ENCODE measurements around the gene ZC3H18. TPM values are rescaled to one million over a fixed set of nuclear protein-coding genes. Genes with fewer than 3 reads are reported as not detected.

ZC3H18 gene
- total RNA-seq, 1 experiment from 2014 or later, result 61.8 TPM

DNA sequence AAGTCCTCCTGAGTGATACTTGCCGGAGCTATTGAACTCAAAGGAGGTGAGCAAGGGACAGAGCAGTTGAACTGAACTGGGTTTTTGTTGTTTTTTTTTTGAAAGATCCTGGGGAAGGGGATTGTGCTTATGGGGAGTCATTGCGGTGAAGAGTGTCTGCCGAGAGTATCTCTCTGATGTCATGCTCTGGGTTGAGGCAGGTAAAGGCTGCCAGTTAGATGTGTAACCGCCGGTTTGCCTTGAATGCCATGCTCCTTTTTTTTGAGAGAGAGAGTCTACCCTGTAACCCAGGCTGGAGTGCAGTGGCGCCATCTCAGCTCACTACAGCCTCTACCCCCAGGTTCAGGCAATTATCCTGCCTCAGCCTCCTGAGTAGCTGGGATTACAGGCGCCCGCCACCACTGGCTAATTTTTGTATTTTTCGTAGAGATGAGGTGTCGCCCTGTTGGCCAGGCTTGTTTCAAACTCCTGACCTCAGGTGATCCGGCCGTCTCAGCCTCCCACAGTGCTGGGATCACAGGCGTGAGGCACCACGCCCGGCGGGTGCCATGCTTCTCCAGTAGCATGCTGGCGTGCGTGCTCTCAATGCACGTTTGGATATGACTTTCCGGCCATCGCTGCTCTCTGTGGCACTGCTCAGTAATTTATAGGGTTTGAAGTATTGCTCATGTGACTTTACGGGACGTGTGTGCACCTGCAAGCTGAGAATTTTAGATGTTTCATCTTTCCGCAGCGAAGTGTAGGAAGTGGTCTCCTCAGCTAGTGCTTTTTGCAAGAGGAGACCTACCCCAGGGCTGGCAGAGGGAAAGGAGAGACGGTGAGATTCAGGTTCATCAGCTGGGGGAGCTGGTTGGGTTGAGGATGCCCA is 8.5 kb downstream of the ZC3H18 start:
- ATAC-seq (no peak), DNase-seq (ENCODE audit: low spot score) (no peak)
- Mint-ChIP-seq H3K9me3 (no peaks in the 10 kb centered on the region), H3K27me3 (ENCODE audit: low read depth) (no peaks in the 10 kb centered on the region), H3K36me3 (peaks cover 39% of the 10 kb centered on the region), H3K4me3 (no peak overlapping the region), H3K27ac (no peak overlapping the region), H3K4me1 (no peaks in the 10 kb centered on the region)
- POLR2A ChIA-PET, result no interaction called here
- CTCF ChIA-PET, result no interaction called here
- no peak for TF ChIP-seq ZNF416 (CRISPR knock-in tag; IDR thresholded peaks at IDR 0.05)
- no peak for TF ChIP-seq MYBL2 (CRISPR knock-in tag; IDR thresholded peaks at IDR 0.05)
- TF ChIP-seq, protein P1, sequence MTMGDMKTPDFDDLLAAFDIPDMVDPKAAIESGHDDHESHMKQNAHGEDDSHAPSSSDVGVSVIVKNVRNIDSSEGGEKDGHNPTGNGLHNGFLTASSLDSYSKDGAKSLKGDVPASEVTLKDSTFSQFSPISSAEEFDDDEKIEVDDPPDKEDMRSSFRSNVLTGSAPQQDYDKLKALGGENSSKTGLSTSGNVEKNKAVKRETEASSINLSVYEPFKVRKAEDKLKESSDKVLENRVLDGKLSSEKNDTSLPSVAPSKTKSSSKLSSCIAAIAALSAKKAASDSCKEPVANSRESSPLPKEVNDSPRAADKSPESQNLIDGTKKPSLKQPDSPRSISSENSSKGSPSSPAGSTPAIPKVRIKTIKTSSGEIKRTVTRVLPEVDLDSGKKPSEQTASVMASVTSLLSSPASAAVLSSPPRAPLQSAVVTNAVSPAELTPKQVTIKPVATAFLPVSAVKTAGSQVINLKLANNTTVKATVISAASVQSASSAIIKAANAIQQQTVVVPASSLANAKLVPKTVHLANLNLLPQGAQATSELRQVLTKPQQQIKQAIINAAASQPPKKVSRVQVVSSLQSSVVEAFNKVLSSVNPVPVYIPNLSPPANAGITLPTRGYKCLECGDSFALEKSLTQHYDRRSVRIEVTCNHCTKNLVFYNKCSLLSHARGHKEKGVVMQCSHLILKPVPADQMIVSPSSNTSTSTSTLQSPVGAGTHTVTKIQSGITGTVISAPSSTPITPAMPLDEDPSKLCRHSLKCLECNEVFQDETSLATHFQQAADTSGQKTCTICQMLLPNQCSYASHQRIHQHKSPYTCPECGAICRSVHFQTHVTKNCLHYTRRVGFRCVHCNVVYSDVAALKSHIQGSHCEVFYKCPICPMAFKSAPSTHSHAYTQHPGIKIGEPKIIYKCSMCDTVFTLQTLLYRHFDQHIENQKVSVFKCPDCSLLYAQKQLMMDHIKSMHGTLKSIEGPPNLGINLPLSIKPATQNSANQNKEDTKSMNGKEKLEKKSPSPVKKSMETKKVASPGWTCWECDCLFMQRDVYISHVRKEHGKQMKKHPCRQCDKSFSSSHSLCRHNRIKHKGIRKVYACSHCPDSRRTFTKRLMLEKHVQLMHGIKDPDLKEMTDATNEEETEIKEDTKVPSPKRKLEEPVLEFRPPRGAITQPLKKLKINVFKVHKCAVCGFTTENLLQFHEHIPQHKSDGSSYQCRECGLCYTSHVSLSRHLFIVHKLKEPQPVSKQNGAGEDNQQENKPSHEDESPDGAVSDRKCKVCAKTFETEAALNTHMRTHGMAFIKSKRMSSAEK (CRISPR knock-in tag; IDR thresholded peaks at IDR 0.05; ENCODE audit: borderline replicate concordance), result no peak
- TF ChIP-seq, protein P2, sequence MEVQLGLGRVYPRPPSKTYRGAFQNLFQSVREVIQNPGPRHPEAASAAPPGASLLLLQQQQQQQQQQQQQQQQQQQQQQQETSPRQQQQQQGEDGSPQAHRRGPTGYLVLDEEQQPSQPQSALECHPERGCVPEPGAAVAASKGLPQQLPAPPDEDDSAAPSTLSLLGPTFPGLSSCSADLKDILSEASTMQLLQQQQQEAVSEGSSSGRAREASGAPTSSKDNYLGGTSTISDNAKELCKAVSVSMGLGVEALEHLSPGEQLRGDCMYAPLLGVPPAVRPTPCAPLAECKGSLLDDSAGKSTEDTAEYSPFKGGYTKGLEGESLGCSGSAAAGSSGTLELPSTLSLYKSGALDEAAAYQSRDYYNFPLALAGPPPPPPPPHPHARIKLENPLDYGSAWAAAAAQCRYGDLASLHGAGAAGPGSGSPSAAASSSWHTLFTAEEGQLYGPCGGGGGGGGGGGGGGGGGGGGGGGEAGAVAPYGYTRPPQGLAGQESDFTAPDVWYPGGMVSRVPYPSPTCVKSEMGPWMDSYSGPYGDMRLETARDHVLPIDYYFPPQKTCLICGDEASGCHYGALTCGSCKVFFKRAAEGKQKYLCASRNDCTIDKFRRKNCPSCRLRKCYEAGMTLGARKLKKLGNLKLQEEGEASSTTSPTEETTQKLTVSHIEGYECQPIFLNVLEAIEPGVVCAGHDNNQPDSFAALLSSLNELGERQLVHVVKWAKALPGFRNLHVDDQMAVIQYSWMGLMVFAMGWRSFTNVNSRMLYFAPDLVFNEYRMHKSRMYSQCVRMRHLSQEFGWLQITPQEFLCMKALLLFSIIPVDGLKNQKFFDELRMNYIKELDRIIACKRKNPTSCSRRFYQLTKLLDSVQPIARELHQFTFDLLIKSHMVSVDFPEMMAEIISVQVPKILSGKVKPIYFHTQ (CRISPR knock-in tag; IDR thresholded peaks at IDR 0.05), result no peak
- no peak for TF ChIP-seq NR2C2 (CRISPR knock-in tag; IDR thresholded peaks at IDR 0.05)
- TF ChIP-seq NFE2L1 (CRISPR knock-in tag; IDR thresholded peaks at IDR 0.05), result no peak
- TF ChIP-seq, protein P3, sequence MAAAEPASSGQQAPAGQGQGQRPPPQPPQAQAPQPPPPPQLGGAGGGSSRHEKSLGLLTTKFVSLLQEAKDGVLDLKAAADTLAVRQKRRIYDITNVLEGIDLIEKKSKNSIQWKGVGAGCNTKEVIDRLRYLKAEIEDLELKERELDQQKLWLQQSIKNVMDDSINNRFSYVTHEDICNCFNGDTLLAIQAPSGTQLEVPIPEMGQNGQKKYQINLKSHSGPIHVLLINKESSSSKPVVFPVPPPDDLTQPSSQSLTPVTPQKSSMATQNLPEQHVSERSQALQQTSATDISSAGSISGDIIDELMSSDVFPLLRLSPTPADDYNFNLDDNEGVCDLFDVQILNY (CRISPR knock-in tag; IDR thresholded peaks at IDR 0.05), result no peak
- no peak for TF ChIP-seq PRRX2 (CRISPR knock-in tag; IDR thresholded peaks at IDR 0.05)
- TF ChIP-seq, protein P4, sequence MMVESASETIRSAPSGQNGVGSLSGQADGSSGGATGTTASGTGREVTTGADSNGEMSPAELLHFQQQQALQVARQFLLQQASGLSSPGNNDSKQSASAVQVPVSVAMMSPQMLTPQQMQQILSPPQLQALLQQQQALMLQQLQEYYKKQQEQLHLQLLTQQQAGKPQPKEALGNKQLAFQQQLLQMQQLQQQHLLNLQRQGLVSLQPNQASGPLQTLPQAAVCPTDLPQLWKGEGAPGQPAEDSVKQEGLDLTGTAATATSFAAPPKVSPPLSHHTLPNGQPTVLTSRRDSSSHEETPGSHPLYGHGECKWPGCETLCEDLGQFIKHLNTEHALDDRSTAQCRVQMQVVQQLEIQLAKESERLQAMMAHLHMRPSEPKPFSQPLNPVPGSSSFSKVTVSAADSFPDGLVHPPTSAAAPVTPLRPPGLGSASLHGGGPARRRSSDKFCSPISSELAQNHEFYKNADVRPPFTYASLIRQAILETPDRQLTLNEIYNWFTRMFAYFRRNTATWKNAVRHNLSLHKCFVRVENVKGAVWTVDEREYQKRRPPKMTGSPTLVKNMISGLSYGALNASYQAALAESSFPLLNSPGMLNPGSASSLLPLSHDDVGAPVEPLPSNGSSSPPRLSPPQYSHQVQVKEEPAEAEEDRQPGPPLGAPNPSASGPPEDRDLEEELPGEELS (CRISPR knock-in tag; IDR thresholded peaks at IDR 0.05), result no peak
- TF ChIP-seq, protein P5, sequence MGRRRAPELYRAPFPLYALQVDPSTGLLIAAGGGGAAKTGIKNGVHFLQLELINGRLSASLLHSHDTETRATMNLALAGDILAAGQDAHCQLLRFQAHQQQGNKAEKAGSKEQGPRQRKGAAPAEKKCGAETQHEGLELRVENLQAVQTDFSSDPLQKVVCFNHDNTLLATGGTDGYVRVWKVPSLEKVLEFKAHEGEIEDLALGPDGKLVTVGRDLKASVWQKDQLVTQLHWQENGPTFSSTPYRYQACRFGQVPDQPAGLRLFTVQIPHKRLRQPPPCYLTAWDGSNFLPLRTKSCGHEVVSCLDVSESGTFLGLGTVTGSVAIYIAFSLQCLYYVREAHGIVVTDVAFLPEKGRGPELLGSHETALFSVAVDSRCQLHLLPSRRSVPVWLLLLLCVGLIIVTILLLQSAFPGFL (CRISPR knock-in tag; IDR thresholded peaks at IDR 0.05; ENCODE audit: borderline replicate concordance), result no peak
- TF ChIP-seq, protein P6, sequence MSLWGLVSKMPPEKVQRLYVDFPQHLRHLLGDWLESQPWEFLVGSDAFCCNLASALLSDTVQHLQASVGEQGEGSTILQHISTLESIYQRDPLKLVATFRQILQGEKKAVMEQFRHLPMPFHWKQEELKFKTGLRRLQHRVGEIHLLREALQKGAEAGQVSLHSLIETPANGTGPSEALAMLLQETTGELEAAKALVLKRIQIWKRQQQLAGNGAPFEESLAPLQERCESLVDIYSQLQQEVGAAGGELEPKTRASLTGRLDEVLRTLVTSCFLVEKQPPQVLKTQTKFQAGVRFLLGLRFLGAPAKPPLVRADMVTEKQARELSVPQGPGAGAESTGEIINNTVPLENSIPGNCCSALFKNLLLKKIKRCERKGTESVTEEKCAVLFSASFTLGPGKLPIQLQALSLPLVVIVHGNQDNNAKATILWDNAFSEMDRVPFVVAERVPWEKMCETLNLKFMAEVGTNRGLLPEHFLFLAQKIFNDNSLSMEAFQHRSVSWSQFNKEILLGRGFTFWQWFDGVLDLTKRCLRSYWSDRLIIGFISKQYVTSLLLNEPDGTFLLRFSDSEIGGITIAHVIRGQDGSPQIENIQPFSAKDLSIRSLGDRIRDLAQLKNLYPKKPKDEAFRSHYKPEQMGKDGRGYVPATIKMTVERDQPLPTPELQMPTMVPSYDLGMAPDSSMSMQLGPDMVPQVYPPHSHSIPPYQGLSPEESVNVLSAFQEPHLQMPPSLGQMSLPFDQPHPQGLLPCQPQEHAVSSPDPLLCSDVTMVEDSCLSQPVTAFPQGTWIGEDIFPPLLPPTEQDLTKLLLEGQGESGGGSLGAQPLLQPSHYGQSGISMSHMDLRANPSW (CRISPR knock-in tag; conservative IDR thresholded peaks at IDR 0.05; ENCODE audit: low read depth), result no peak
- no peak for TF ChIP-seq CREB1 (CRISPR knock-in tag; IDR thresholded peaks at IDR 0.05)
- TF ChIP-seq RORB (CRISPR knock-in tag; IDR thresholded peaks at IDR 0.05), result no peak
- no peak for TF ChIP-seq SMAD4 (CRISPR knock-in tag; IDR thresholded peaks at IDR 0.05)
- TF ChIP-seq OVOL2 (CRISPR knock-in tag; IDR thresholded peaks at IDR 0.05; ENCODE audit: borderline replicate concordance), result no peak
- TF ChIP-seq, protein P7, sequence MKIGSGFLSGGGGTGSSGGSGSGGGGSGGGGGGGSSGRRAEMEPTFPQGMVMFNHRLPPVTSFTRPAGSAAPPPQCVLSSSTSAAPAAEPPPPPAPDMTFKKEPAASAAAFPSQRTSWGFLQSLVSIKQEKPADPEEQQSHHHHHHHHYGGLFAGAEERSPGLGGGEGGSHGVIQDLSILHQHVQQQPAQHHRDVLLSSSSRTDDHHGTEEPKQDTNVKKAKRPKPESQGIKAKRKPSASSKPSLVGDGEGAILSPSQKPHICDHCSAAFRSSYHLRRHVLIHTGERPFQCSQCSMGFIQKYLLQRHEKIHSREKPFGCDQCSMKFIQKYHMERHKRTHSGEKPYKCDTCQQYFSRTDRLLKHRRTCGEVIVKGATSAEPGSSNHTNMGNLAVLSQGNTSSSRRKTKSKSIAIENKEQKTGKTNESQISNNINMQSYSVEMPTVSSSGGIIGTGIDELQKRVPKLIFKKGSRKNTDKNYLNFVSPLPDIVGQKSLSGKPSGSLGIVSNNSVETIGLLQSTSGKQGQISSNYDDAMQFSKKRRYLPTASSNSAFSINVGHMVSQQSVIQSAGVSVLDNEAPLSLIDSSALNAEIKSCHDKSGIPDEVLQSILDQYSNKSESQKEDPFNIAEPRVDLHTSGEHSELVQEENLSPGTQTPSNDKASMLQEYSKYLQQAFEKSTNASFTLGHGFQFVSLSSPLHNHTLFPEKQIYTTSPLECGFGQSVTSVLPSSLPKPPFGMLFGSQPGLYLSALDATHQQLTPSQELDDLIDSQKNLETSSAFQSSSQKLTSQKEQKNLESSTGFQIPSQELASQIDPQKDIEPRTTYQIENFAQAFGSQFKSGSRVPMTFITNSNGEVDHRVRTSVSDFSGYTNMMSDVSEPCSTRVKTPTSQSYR (CRISPR knock-in tag; IDR thresholded peaks at IDR 0.05), result no peak
- TF ChIP-seq, protein P8, sequence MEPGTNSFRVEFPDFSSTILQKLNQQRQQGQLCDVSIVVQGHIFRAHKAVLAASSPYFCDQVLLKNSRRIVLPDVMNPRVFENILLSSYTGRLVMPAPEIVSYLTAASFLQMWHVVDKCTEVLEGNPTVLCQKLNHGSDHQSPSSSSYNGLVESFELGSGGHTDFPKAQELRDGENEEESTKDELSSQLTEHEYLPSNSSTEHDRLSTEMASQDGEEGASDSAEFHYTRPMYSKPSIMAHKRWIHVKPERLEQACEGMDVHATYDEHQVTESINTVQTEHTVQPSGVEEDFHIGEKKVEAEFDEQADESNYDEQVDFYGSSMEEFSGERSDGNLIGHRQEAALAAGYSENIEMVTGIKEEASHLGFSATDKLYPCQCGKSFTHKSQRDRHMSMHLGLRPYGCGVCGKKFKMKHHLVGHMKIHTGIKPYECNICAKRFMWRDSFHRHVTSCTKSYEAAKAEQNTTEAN (CRISPR knock-in tag; IDR thresholded peaks at IDR 0.05), result no peak
- no peak for TF ChIP-seq IRF2 (CRISPR knock-in tag; IDR thresholded peaks at IDR 0.05; ENCODE audit: borderline replicate concordance, low read depth)

Measured in WTC11 (cell line).